ENCODE results near the gene LCP2. TPM values are rescaled to one million over a fixed set of nuclear protein-coding genes. Genes with fewer than 3 reads are reported as not detected.

The LCP2 gene
- total and polyA plus RNA-seq, 2 of the 8 experiments (the other 6 are each of a cell fraction or from before 2014, with no cell fraction given) = 0.26 to 0.33 TPM

- Histone ChIP-seq H2AFZ (ENCODE audit: low read length) (no peak overlapping the region), H3K9me3 (ENCODE audit: insufficient read depth in 2 of 2, low read depth in 1 of 2, low read length in 1 of 2) (no peaks in the 10 kb centered on the region), H4K5ac (ENCODE audit: insufficient read length, low read depth, low read length) (no peak overlapping the region), H3K18ac (ENCODE audit: extremely low read depth, low read length) (peak overlapping the region; percentile 56; the same call in 1 of the 2 replicates), H4K8ac (ENCODE audit: extremely low read depth, insufficient read depth, low read length) (no peak overlapping the region), H3K79me2 (ENCODE audit: control insufficient read depth in 1 of 2, insufficient read depth in 2 of 2, low read length in 2 of 2) (no peaks in the 10 kb centered on the region), H4K91ac (replicated peaks; ENCODE audit: insufficient read length, low read length) (no peak overlapping the region), H2AK5ac (ENCODE audit: low read depth, low read length) (no peak overlapping the region), H3K4ac (replicated peaks; ENCODE audit: insufficient read length, low read depth, low read length) (no peak overlapping the region), H3K27me3 (replicated peaks in 1 of 4; ENCODE audit: control insufficient read depth in 3 of 4, extremely low read depth in 1 of 4, insufficient read depth in 3 of 4, low read length in 3 of 4) (no peaks in the 10 kb centered on the region), H2BK12ac (ENCODE audit: low read depth, low read length) (no peak overlapping the region), H3K4me1 (replicated peaks in 1 of 4; ENCODE audit: control insufficient read depth in 3 of 4, insufficient read depth in 4 of 4, low read length in 3 of 4) (peaks cover 3 to 23% (median 15%) of the 10 kb centered on the region in 4 experiments), H2BK120ac (replicated peaks; ENCODE audit: low read depth, low read length) (no peak overlapping the region), H3K79me1 (ENCODE audit: low read depth, low read length) (no peaks in the 10 kb centered on the region), H4K20me1 (replicated peaks in 1 of 2; ENCODE audit: control insufficient read depth in 1 of 2, insufficient read depth in 2 of 2, low read length in 2 of 2) (no peaks in the 10 kb centered on the region), H2BK5ac (ENCODE audit: low read depth, low read length) (no peak overlapping the region), H3K9ac (replicated peaks in 1 of 4; ENCODE audit: extremely low read depth in 1 of 4, low read depth in 3 of 4, low read length in 3 of 4) (no peak overlapping the region), H3K27ac (ENCODE audit: low read depth, low read length) (no peak overlapping the region), H3K36me3 (ENCODE audit: control insufficient read depth in 2 of 4, insufficient read depth in 4 of 4, low read length in 3 of 4) (no peaks in the 10 kb centered on the region), H3K4me3 (ENCODE audit: extremely low read depth in 1 of 4, insufficient read depth in 2 of 4, low read depth in 3 of 4, low read length in 4 of 4) (no peak overlapping the region), H2BK20ac (ENCODE audit: low read length) (no peak overlapping the region; the same call in 1 of the 2 replicates), H3K14ac (ENCODE audit: insufficient read length) (no peak overlapping the region), H3K56ac (replicated peaks; ENCODE audit: insufficient read length, low read depth, low read length) (no peak overlapping the region), H3K23ac (ENCODE audit: insufficient read length) (no peak overlapping the region), H2BK15ac (ENCODE audit: low read length) (no peak overlapping the region), H3K4me2 (ENCODE audit: insufficient read depth in 1 of 2, low read depth in 2 of 2, low read length in 2 of 2) (no peak overlapping the region), H3K23me2 (ENCODE audit: low read depth, low read length) (peaks cover 6% of the 10 kb centered on the region; the same call in 1 of the 2 replicates)
- FAIRE-seq = no peak
- ChIA-PET CTCF (ENCODE audit: partially characterized antibody) (interaction anchor here (0.7 to 2.1 kb wide), 8 partner anchors 9 to 63 kb away, joined by 3 to 12 read pairs (median 5); no protein-coding TSS in a partner anchor), POLR2A (ENCODE audit: partially characterized antibody) (interaction anchor here (0.7 to 0.9 kb wide), 2 partner anchors 60 to 64 kb away, joined by 3 read pairs; no protein-coding TSS in a partner anchor)
- 94% methylated on average over 11 of the region's 11 CpGs; no CpG with 5 or more reads in 1 of the 2 experiments for WGBS, 2 experiments (ENCODE audit: extremely low coverage in 1 of 2, insufficient coverage in 1 of 2, insufficient read length in 1 of 2, insufficient replicate concordance in 2 of 2, low coverage in 1 of 2, low lambda C conversion rate in 2 of 2, missing lambda C conversion rate in 1 of 2)
- DNase-seq (ENCODE audit: low read depth in 1 of 2, low spot score in 2 of 2) = no peak
- TF ChIP-seq SP4 (IDR thresholded peaks at IDR 0.05; ENCODE audit: low read length) = no peak
- TF ChIP-seq SIN3A (conservative IDR thresholded peaks at IDR 0.05 in 1 of 2, IDR thresholded peaks at IDR 0.05 in 1 of 2; ENCODE audit: low read depth in 1 of 2, low read length in 2 of 2) = no peak
- no peak for TF ChIP-seq ATF2 (IDR thresholded peaks at IDR 0.05; ENCODE audit: low read length)
- no peak for TF ChIP-seq HDAC6 (IDR thresholded peaks at IDR 0.05; ENCODE audit: low read depth, low read length)
- TF ChIP-seq PHF8 (conservative IDR thresholded peaks at IDR 0.05; ENCODE audit: low read depth, low read length) = no peak
- TF ChIP-seq JUN (IDR thresholded peaks at IDR 0.05; ENCODE audit: low read depth, low read length) = no peak
- no peak for TF ChIP-seq KDM1A (IDR thresholded peaks at IDR 0.05; ENCODE audit: borderline replicate concordance, low read length)
- no peak for TF ChIP-seq BCL11A (IDR thresholded peaks at IDR 0.05; ENCODE audit: low read depth in 2 of 2, low read length in 2 of 2)
- no peak for TF ChIP-seq POU5F1 (IDR thresholded peaks at IDR 0.05; ENCODE audit: low read depth, low read length)
- TF ChIP-seq USF2 (IDR thresholded peaks at IDR 0.05; ENCODE audit: low read length) = no peak
- TF ChIP-seq SUZ12 (IDR thresholded peaks at IDR 0.05; ENCODE audit: low read length) = no peak
These were observed 33.0 kb upstream of the LCP2 start for GRCh38 chr5:170330568-170331054.

Measured in H1 (cell line).